Neuron (in vitro differentiated cells): ENCODE measurements around the gene COQ10A.

Experiments
- H2AFZ ChIP-seq: one replicate; pipeline ENCODE4 v1.6.1; 2013; ENCODE audit warnings: low read depth, mild to moderate bottlenecking, inconsistent platforms, low read length, moderate library complexity
- H3K27me3 ChIP-seq: one replicate; pipeline ENCODE4 v1.6.1; 2013; ENCODE audit warnings: low read length; ENCODE audit not compliant: insufficient read depth
- H3K36me3 ChIP-seq: one replicate; pipeline ENCODE4 v1.6.1; 2013; ENCODE audit warnings: low read length; ENCODE audit not compliant: insufficient read depth
- H3K4me1 ChIP-seq: one replicate; pipeline ENCODE4 v1.6.1; 2013; ENCODE audit warnings: low read length; ENCODE audit not compliant: insufficient read depth
- H3K4me3 ChIP-seq: 2 replicates; pipeline ENCODE4 v1.5.1; 2013; ENCODE audit warnings: mild to moderate bottlenecking, low read length, moderate library complexity
- H3K9me3 ChIP-seq: one replicate; pipeline ENCODE4 v1.6.1; 2013; ENCODE audit warnings: low read length

The COQ10A gene

DNA sequence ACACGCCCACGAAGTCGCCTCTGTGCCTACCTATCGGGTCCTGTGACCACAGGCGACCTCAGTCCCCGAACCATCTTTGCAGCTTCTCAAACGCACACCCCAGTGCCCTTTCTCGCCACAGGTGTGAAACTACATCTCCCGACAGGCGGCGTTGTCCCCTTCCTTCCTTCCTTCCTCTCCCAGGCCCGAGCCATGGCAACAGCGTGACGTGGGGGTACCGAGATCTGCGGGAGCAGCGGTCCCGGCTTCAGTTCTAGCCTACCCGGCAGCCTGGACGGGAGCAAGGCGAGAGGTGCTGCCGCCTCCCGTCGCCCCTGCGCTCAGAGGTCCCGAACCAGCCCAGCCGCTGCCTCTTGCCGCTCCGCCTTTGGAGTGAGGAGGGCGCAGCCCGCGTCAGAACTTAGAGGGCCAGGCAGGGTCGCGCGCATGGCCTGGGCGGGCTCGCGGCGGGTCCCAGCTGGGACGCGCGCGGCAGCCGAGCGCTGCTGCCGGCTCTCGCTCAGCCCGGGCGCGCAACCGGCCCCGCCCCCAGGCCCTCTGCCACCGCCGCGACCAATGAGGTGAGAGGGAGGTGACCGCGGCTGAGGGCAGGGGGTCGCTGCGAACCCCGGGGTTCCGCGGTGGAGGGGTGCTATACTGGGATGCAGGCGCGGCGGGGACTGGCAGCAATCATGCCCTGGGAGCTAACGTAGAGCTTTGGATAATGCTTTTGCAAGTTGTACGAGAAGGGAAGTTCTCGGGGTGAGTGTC lies at the start of gene COQ10A:
Gene COQ10A, plus strand, starts transcription at position 250 of the 750 bp plus-strand sequence. Its CDS starts 177 bp downstream, at position 427.
- peaks cover 29% of the 10 kb centered on the region for H3K36me3 ChIP-seq
- peaks cover 12% of the 10 kb centered on the region for H3K4me1 ChIP-seq
- H3K27me3 ChIP-seq: no peaks in the 10 kb centered on the region

DNA sequence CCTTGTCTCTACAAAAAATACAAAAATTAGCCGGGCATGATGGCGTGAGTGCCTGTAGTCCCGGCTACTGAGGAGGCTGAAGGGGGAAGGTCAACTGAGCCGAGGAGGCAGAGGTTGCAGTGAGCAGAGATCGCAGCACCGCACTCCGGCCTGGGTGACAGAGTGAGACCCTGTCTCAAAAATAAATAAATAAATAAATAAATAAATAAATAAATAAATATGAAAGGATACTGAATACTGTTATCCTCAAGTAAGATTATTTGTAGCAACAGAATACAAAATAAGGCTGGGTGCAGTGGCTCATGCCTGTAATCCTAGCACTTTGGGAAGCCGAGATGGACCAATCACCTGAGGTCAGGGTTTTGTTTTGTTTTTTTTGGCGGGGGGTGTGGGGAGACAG lies 46.9 kb upstream of the COQ10A start:
- no peak overlapping the region for H2AFZ ChIP-seq
- peaks cover 2% of the 10 kb centered on the region for H3K9me3 ChIP-seq
- no peaks in the 10 kb centered on the region for H3K27me3 ChIP-seq
- H3K4me3 ChIP-seq: no peak overlapping the region
- peaks cover 12% of the 10 kb centered on the region for H3K36me3 ChIP-seq
- H3K4me1 ChIP-seq: peaks cover 20% of the 10 kb centered on the region

More for the DNA sequence above, at the start of gene COQ10A:
- no peaks in the 10 kb centered on the region for H3K9me3 ChIP-seq
- peak within 1 kb of the TSS; percentile 63 for H2AFZ ChIP-seq
- H3K4me3 ChIP-seq: peak within 1 kb of the TSS; percentile 69

DNA sequence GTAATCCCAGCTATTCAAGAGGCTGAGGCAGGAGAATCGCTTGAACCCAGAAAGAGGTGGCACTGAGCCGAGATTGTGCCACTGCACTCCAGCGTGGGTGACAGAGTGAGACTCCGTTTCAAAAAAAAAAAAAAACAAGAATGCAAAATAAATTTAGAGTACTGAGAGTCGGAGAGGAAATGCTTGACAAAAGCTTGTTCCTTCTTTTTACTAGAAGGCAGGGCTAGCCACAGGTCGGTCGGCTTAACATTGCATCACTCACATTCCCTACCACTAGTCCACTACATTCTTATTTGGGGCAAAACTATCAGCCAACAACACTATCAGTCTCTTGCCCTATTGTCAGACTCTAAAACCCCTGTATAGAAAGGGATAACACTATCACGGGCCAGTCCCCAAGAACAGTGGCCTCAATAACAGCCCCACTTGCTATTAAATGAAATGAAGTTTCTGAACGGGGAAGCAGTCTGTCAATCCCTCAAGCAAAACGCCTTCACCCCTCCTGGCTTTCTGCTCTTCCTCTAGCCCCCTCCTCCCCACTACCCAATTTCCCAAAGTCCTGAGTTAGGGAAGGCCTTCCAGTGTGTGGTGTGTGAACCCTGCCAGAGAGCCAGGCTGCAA lies 46.0 kb upstream of the COQ10A start:
- peaks cover 26% of the 10 kb centered on the region for H3K4me1 ChIP-seq
- no peaks in the 10 kb centered on the region for H3K27me3 ChIP-seq
- H3K4me3 ChIP-seq: peak overlapping the region; percentile 76
- H2AFZ ChIP-seq: no peak overlapping the region
- peaks cover 2% of the 10 kb centered on the region for H3K9me3 ChIP-seq
- peaks cover 7% of the 10 kb centered on the region for H3K36me3 ChIP-seq

DNA sequence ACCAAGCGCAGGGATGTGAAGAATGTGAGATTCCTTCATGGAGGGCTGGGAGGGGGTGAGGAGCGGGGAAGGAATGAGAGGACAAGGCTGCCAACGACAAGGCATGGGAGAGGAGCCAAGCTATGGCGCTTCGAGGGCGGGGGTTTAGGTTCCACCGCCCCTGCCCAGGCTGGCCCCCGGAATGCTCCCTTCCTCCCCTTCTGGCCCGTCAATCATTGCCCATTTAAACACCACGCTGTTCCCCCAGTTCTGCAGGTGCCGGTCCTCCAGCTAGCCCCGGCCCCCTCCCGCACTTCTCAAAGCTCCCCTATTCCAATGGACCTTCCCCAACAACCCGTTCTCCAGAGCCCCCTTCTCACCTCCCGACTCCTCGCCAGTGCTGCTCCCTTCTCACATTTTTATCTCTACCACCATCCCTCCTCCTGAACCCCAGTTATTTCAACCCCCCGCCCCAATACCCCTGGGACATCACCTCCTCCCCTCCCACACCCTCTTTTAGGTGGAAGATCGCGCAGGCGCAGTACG lies 45.4 kb upstream of the COQ10A start:
- H3K9me3 ChIP-seq: peaks cover 2% of the 10 kb centered on the region
- H2AFZ ChIP-seq: peak overlapping the region; percentile 22
- peaks cover 7% of the 10 kb centered on the region for H3K36me3 ChIP-seq
- peak overlapping the region; percentile 76 for H3K4me3 ChIP-seq
- H3K4me1 ChIP-seq: peaks cover 26% of the 10 kb centered on the region
- no peaks in the 10 kb centered on the region for H3K27me3 ChIP-seq

DNA sequence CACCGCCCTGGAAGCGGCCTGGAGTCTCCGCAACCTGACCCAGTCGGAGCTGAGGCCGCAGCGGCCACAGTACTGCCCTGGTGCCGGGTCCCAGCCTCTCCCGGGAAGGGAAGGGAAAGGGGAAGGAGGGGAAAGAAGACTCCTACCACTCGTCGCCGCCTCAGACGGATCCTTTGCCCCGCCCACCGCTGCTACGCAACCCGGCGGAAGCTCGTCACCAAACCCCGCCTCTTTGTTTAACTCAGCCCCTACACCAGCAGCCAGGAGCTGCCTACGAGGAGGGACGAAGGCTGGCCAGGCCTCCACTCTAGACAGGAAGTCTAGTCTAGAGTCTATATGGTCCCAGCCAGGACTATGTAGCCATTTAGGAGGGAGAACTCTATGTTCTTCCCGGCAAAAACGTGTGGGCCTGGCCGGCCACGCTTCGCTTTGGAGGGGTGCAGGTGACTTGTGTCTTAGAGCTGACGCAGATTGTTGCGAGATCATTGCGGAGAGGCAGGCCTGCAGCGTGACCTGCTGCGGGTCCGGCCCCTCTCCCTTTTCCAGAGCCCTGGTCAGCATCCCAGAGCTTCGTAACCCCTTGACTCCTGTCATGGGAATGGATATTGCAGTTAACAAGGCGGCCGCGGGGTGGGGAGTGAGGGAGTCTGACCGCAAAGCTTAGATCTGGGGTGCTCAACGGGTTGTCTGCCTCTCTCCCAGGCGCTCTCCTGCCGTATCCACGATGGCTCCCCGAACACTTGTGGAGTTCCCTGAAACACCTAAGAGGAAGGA lies 44.8 kb upstream of the COQ10A start, which contains the start of gene RNF41:
Gene RNF41, minus strand, starts transcription at position 166 of the 774 bp plus-strand sequence. CDS start 7,875 bp downstream, outside the sequence.
- peak within 1 kb of the TSS; percentile 76 for H3K4me3 ChIP-seq
- H3K36me3 ChIP-seq: peaks cover 4% of the 10 kb centered on the region
- peak within 1 kb of the TSS; percentile 52 for H2AFZ ChIP-seq
- H3K4me1 ChIP-seq: peaks cover 26% of the 10 kb centered on the region
- H3K27me3 ChIP-seq: no peaks in the 10 kb centered on the region
- peaks cover 2% of the 10 kb centered on the region for H3K9me3 ChIP-seq

DNA sequence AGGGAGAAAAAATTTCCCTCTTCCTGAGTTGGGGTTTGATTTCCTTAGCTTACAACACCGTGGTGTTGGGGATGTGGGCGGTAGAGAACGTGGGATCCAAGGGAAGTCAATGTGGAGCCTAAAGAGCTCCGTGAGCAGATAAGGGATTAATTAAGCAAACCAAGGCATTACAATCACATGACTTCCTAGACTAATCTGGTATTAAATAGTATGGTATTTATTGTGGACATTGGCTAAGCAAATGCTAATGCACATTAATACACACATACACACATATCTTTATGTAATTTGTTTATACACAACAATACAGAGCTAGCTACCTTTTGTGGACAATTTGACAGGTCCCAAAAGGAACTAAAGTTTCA lies 44.2 kb upstream of the COQ10A start:
- H3K4me1 ChIP-seq: peaks cover 26% of the 10 kb centered on the region
- H3K36me3 ChIP-seq: peaks cover 7% of the 10 kb centered on the region
- H3K4me3 ChIP-seq: peak overlapping the region; percentile 76
- peaks cover under 1% of the 10 kb centered on the region for H3K9me3 ChIP-seq
- no peaks in the 10 kb centered on the region for H3K27me3 ChIP-seq
- H2AFZ ChIP-seq: peak overlapping the region; percentile 52

DNA sequence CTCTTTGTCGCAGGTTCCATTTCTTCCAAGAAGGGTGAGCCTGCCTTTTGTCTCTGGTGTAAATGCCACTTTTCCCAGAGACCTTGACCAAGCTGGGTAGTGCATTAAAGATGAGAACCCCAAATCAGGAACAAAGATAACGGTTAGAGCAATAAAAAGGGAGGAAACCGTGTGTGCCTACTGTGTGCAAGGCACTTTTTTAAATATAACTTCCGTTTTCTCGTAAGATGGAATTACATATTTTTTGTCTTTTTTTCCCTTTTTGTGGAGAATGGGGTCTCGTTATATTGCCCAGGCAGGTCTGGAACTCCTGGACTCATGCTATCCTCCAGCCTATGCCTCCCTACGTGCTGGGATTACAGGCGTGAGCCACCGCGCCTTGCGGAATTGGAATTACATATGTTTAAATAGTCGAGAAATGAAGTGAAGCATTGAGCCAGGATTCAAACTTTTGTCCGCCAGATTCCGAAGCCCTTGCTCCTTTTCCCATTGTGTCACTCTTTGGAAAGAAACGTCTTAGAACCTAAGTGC lies 43.1 kb upstream of the COQ10A start:
- H3K27me3 ChIP-seq: no peaks in the 10 kb centered on the region
- H3K4me1 ChIP-seq: peaks cover 26% of the 10 kb centered on the region
- H3K4me3 ChIP-seq: peak overlapping the region; percentile 37
- no peaks in the 10 kb centered on the region for H3K9me3 ChIP-seq
- peaks cover 10% of the 10 kb centered on the region for H3K36me3 ChIP-seq
- no peak overlapping the region for H2AFZ ChIP-seq

DNA sequence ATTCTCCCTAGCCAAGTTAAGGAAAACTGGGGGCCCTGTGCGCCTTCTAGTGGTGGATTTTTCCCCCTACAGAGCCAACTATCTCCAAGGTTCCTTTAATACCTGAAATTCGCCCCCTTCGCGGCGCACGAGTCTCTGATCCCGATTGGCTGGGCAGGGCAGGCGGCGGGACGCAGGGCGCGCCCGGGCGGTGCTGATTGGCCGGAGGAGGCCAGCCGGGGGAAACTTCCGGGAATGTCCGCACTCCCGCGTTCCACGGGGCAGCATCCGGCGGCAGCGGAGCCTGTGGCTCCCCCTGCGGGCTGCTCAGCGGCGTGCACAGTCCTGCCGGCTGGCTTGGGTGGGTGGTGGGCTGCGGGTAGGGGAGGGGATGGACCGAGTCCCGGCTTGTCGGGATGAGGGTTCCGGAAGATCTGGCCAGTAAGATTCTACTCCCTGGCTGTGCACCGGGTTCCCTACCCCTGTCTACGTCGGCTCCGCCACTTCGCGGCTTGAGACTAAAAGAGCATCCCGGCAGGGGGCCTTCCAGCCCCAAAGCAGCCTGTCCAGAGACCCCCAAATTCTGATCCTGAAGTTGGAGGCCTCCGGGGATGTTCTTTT lies 42.5 kb upstream of the COQ10A start, which contains the start of gene NABP2:
Gene NABP2, plus strand, starts transcription at position 241 of the 600 bp plus-strand sequence. CDS start 515 bp downstream, outside the sequence.
- Histone ChIP-seq H3K4me1 (peaks cover 26% of the 10 kb centered on the region), H3K27me3 (no peaks in the 10 kb centered on the region), H2AFZ (peak within 1 kb of the TSS; percentile 20), H3K4me3 (peak within 1 kb of the TSS; percentile 88), H3K36me3 (peaks cover 11% of the 10 kb centered on the region), H3K9me3 (no peaks in the 10 kb centered on the region)

DNA sequence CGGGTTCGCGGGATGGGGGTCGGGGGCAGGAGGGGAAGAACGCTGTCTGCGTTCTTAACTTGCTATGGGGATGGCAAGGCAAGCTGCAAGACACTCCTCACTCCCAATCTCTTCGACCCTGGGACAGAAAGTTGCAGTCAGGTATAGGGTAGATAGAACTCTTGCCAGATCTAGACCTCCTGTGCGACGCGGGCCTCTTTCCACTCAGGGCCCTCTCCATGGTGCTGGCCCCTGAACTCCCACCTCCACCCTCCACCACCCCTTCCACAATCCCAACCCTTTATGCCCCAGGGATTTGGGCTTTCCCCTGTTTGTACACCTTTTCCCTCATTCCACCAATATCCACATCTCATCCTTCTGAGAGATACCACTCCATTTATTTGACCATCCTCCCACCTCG lies 41.8 kb upstream of the COQ10A start:
- Histone ChIP-seq H2AFZ (peak overlapping the region; percentile 20), H3K9me3 (no peaks in the 10 kb centered on the region), H3K36me3 (peaks cover 11% of the 10 kb centered on the region), H3K4me1 (peaks cover 26% of the 10 kb centered on the region), H3K4me3 (peak overlapping the region; percentile 88), H3K27me3 (no peaks in the 10 kb centered on the region)

DNA sequence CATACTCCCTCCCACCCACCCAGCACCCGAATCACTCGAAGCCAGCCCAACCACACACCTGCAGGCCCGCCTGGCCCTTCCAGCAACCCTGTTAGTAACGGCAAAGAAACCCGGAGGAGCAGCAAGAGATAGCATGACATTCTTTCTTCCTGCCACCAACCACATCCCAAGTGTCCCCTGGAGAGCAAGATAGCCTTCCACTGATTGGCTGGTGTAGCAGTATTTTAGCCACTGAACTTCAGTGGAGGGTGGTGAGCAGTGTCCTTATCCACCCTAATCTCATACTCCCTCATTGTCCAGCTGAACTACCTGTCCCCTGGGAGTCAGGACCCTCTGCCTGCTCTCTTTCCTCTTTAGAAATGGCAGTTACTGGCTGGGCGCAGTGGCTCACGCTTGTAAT lies 37.7 kb upstream of the COQ10A start:
- Histone ChIP-seq H3K27me3 (no peaks in the 10 kb centered on the region), H3K36me3 (peaks cover 11% of the 10 kb centered on the region), H2AFZ (no peak overlapping the region), H3K9me3 (no peaks in the 10 kb centered on the region), H3K4me3 (no peak overlapping the region), H3K4me1 (peaks cover 9% of the 10 kb centered on the region)

DNA sequence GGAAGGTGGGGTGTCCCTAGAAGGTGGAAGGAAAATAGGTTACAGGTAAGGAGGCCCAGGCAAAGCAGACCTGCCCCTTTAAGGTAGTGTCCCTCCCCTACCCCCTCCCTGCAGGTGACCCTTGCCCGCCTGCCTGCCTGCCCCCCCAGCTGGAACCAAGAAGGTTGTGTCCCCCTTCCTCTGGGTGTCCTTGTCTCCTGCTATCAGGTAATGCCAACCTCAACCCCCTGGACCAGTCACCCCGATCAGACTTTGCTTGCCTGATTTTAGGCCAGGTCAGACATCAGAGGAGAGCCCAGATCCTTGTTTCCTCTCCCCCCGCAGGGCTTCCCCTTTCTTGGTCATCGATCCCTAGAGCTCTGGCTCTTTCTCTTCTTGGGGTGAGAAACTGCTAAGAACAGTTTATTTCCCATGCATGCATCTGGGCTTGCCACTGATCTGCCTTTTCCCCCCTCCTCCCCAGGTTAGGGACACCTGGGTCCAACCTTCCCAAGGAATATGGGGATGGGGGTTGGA lies 36.8 kb upstream of the COQ10A start, which contains the start of gene SLC39A5:
Gene SLC39A5, plus strand, starts transcription at position 136 of the 516 bp plus-strand sequence. CDS start 1,224 bp downstream, outside the sequence.
- no peak within 1 kb of the TSS for H2AFZ ChIP-seq
- H3K4me3 ChIP-seq: no peak within 1 kb of the TSS
- no peaks in the 10 kb centered on the region for H3K9me3 ChIP-seq
- H3K4me1 ChIP-seq: peaks cover 4% of the 10 kb centered on the region
- peaks cover 11% of the 10 kb centered on the region for H3K36me3 ChIP-seq
- no peaks in the 10 kb centered on the region for H3K27me3 ChIP-seq
